GM12801 (cell line): Measurements from ENCODE around the gene OMA1.

ENCODE experiments used
- TF ChIP-seq, protein P1 (sequence below): IDR thresholded peaks from one replicate; pipeline ENCODE4 v1.5.1; 2011; ENCODE audit warnings: control low read depth; ENCODE audit not compliant: insufficient read length; ENCODE audit errors: extremely low read depth

The OMA1 gene

DNA sequence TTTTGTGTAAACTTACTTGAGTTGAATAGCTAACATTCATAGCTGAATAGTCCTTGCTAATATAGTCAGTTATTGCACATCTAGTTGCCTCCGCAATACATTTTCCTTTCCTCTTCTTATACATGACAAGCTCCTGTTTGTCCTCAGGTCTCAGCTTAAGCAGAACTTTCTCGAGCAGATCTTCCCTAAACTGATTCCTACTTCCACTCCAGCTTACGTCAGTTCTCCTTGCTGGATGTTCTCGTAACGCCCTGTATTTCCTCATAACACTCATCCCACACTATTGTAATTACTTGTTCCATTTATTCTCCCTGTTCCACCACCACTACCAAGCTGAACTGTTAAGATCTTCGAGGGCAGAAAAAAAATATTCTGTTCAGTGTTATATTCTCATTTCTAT is 15.1 kb upstream of the OMA1 start:
- TF ChIP-seq, protein P1, sequence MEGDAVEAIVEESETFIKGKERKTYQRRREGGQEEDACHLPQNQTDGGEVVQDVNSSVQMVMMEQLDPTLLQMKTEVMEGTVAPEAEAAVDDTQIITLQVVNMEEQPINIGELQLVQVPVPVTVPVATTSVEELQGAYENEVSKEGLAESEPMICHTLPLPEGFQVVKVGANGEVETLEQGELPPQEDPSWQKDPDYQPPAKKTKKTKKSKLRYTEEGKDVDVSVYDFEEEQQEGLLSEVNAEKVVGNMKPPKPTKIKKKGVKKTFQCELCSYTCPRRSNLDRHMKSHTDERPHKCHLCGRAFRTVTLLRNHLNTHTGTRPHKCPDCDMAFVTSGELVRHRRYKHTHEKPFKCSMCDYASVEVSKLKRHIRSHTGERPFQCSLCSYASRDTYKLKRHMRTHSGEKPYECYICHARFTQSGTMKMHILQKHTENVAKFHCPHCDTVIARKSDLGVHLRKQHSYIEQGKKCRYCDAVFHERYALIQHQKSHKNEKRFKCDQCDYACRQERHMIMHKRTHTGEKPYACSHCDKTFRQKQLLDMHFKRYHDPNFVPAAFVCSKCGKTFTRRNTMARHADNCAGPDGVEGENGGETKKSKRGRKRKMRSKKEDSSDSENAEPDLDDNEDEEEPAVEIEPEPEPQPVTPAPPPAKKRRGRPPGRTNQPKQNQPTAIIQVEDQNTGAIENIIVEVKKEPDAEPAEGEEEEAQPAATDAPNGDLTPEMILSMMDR: no peak

DNA sequence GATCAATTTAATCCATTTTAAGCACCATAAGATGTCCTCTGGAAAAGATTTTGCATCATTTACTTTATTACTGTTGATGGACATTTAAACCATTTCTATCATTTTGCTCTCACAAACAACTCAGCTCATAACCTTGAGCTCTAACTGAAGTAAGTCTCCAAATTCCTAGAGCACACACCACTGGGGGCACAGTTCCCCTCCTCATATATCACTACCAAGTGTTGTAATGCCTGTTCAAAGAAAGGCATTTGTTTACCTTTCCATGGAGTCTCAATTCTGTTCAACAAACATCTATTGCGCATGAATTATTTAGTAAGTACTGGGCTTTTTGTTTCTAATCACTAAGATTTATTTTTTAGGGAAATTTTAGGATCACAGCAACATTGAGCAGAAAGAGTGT is 8.9 kb upstream of the OMA1 start:
- TF ChIP-seq, protein P1: no peak

DNA sequence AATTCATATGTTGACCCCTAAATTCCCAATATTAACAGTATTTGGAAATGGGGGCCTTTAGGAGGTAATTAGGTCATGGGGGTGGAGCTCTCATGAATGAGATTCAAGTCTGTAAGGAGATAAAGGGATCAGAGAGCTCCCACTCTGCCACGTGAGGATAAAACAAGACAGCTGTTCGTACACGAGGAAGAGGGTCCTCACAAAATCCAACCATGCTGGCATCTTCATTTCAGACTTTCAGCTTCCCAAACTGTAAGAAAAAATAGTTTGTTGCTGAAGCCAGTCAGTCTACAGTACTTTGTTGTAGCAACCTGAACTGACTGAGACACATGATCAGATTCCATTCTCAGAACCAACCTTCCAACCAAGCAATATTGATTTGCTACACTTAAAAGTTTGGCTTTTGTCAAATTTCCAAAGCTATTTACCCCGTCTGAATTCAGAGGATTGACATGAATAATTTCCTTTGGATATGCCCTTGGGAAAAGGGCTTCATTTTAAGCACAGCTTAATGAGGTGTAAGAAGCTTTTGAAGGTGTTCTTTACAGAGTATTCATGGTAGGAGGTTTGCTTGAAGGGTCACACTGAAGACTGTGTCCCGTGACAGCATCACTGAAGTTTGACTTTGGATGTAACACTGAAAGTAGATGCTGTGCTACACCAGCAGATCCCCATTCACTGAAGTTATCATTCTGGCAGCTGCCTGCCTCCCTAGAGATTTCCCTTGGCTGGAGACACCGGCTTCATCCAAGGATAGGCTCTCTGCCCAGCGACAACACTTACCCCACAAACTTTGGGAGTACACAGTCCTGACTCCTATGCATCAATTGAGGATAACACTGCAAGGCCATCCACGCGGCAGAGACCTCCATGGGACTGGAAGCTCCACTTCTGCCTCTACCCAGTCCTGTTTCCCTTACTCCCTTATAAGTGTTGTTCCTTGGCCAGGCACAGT is 4.9 kb upstream of the OMA1 start:
- TF ChIP-seq, protein P1: no peak

DNA sequence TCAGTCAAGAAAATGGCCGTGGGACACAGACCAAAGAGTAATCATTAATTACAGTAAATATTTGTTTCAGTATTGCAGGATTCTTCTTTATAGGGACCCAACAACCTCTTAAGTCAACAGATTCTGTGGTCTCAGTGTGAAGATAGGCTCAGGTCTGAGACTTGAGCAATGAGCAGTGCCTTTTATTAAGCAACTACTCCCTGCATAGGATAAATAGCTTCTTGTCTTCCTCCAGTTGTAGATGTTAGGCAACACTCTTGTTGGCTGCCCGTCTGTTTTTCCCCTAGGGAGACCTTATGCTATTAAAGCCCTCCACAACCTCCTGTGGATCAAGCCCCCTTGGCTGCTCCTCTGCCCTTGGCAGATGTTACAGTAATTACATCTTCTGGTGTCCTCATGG is 1.8 kb upstream of the OMA1 start:
- TF ChIP-seq, protein P1: no peak

DNA sequence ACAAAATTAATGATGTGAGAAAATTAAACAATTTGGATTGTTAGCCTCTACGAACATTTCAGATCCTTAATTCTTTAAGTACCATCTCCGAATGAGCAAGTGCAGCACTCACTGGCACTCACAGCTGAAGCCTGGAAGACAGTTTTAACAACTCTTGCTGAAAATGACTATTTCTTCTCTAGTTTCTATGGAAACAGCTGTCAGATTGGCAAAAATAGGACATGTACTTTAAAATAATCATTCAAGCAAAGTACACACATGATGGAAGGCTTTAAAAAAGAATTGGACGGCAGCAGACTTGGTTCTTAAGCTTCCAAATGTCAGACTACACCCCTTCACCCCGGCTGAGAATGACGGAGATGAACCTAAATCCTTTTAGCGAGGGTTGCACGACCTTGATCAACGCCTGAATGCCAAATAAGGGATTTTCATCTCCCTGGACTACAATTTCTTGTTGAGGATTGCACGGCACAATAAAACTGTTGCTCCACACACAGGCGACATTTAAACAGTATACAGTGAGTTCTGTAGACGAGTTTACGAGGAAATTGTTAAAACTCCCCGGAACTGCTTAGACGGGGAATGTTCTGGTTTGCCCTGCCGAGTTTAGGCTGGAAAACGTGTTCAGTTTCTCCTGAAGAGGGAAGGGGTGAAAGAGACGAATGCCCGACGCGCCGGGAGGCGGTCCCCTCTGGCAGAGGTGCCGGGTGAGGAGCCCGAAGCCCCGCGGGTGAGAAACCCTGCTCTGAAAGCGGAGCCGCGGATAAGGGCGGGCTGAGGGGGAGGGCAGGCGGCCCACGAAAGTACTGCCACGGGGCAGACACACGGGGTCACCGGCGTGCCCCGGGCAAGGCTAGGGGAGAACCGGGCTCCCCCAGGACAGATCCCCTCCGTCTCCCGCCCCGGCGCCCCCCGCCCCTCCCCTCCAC is 671 bp downstream of the OMA1 start:
- TF ChIP-seq, protein P1: no peak

DNA sequence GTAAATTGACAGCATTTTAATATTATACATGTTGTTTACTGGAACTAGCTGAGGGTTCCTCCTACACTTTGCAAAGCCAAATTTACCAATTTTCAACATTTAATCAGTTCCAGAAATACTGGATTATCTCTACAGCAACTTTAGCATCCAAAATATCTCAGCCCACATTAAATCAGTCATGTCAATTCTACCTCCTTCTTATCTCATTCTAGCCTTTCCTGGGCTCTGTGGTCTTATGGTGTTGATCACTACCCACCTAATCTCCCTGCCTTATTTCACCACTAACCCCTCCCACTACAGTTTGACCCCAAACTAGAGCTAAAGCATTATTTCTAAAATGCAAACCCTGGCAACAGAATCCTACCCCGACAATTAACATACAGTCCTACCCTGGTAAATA is 3.3 kb downstream of the OMA1 start:
- TF ChIP-seq, protein P1: no peak

DNA sequence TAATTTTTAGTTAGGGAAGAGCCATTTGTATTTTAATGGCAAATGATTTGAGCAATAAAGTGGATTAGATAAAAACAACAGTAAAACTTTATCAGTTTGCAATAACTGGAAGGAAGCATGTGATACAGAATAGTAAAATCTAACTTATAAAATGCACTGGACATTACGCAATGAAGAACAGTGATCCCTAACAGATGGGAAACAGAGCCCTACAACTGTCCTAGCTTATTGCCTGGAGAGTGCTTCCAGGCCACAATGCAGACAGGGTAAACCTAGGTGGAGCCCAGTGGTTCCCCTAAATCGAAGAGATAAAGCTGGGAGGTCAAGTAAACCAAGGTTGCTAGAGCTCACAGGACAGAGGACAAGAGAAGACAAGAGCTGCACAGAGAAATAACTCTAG is 7.0 kb downstream of the OMA1 start:
- TF ChIP-seq, protein P1: no peak
